ENCODE data around the gene NTF4.
"Not testable (repeated sequence)": the region's sequence is repeated elsewhere in the genome, so short reads cannot be mapped to it uniquely, and the experiment has no call there.

NTF4 gene

DNA sequence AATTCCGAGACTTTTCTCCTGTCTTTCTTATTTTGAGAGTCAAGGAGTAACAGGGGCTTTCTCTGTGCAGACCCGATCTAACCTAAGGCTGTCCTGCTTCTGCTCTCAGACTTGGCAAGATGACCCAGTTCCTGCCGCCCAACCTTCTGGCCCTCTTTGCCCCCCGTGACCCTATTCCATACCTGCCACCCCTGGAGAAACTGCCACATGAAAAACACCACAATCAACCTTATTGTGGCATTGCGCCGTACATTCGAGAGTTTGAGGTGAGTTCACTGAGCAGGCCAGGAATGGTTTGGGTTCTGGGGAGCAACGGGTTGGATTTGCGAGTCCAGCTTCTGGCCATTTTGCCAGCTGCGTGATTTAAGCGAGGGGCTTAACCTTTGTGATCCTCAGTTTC is 21.7 kb upstream of the NTF4 start:
- DNase-seq = no peak

DNA sequence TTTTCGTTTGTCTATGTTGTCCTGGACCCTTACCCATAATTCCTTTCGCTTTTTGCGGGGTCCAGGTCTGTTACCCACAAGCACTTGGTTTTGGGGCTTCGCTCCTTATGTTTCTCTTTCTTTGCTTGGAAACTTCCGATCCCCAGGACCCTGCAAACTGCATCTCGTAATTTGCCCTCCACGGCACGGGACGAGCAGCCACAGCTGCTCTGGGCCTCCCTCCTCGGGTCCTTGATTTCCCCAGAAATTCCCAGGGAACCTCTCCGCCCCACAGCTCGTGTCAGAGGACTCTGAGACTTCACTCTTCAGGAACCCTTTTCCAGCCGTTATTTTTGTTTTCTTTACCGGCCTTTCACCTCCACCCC is 21.2 kb upstream of the NTF4 start:
- DNase-seq = no peak

DNA sequence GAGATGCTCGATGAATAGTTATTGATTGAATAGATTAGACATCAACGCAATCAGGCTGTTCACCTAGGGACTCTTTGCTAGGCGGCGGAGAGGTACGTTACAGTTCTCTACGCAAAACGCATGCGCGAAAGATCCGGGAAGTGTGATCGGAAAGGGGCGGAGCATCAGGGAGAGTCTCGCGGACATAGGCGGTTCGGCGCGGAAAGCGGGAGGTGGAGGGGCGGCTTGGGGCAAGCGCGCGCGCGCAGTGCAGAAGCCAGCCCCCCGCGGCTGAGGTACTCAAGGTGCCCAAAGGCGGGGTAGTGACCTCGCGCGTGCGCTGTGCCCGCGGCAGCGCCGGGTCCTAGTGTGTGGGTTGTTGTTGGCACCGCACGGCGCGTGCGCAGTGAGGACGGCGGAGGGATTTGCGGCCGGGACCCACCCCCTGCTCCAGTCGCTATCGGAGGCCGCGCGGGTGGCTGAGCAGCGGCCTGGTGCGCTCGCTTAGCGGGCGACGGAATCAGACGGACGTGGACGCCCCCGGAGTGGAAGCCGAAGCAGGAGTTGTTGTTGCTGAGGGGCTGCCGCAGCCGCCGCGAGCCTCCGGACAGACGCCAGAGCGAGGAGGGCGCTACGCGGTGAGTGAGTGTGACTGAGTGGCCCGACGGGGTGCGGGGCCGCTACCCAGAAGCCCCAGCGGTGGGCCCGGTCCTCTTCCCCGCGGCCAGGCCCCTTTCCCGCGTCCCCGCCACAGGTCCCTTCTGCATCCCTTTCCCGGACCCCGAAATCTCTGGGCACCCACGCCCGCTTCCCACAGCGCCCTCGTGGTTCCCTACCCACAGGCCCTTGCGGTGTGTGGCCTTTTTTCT is 20.6 kb upstream of the NTF4 start, which contains the start of gene SNRNP70:
Gene SNRNP70, plus strand, starts transcription at position 432 of the 848 bp plus-strand sequence. CDS start 964 bp downstream, outside the sequence.
- DNase-seq = peak; percentile 99 to 100 (median 100)

DNA sequence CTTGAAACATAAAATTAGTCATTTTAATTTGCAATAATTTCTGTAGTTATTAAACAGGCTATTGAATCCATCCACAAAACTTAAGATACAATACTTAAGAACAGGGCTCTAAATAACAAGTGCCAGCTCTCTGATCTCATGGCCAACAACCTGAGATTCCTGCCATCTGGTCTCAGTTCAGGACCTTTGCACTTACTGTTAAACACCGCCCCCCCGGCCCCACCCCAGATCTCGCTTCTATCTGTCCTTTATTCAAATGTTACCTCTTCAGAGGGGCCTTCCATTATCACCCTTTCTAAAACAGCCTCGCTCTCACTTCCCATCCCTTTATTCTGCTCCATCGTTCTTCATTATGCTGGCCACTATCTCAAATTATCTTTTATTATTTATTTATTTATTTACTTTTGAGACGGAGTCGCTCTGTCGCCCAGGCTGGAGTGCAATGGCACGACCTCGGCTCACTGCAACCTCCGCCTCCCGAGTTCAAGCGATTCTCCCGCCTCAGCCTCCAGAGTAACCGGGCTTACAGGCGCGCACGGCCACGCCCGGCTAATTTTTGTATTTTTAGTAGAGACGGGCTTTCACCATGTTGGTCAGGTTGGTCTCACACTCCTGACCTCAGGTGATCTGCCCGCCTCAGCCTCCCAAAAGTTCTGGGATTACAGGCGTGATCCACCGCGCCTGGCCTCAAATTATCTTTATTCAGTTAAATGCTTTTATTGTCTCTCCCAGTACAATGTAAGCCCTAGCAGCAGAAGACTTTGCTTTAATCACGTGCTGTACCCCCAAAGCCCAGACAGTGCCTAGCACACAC is 19.8 kb upstream of the NTF4 start:
- DNase-seq = no peak

DNA sequence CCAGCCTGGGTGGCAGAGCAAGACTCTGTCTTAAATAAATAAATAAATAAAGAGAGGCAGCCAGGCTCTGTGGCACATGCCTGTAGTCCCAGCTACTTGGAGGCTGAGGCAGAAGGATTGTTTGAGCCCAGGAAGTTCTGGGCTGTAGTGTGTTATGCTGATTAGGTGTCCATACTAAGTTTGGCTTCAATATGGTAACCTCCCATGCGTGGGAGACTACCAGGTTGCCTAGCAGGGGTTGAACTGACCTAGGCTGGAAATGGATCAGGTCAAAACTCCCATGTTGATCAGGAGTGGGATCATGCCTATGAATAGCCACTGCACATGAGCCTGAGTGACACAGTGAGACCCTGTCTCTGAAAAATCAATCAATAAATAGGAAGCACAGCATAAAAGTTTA is 16.7 kb upstream of the NTF4 start:
- no peak for DNase-seq

DNA sequence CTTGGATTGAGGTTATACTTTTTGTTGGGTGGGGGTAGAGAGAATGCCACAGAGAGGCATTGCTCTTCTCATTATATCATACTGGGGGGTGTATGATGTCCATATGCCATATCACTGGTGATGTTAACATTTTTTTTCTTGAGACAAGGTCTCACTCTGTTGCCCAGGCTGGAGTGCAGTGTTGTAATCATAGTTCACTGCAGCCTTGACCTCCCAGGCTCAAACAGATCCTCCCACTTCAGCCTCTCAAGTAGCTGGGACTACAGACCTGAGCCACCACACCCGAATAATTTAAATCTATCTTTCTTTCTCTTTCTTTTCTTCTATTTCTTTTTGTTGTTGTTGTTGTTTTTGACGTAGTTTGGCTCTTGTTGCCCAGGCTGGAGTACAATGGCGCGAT is 15.8 kb upstream of the NTF4 start:
- DNase-seq = no peak

DNA sequence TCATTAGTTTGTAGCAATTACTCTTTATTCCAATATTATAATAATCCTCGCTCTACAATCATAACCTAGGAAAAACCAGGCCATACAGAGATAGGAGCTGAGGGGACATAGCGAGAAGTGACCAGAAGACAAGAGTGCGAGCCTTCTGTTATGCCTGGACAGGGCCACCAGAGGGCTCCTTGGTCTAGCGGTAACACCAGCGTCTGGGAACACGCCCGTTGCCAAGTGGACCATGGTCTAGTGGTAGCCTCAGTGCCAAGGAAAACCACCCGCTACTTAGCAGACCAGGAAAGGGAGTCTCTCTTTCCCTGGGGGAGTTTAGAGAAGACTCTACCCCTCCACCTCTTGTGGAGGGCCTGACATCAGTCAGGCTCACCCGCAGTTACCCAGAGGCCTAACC is 10.3 kb upstream of the NTF4 start:
- DNase-seq = peak; percentile 39 to 63 (median 50)

DNA sequence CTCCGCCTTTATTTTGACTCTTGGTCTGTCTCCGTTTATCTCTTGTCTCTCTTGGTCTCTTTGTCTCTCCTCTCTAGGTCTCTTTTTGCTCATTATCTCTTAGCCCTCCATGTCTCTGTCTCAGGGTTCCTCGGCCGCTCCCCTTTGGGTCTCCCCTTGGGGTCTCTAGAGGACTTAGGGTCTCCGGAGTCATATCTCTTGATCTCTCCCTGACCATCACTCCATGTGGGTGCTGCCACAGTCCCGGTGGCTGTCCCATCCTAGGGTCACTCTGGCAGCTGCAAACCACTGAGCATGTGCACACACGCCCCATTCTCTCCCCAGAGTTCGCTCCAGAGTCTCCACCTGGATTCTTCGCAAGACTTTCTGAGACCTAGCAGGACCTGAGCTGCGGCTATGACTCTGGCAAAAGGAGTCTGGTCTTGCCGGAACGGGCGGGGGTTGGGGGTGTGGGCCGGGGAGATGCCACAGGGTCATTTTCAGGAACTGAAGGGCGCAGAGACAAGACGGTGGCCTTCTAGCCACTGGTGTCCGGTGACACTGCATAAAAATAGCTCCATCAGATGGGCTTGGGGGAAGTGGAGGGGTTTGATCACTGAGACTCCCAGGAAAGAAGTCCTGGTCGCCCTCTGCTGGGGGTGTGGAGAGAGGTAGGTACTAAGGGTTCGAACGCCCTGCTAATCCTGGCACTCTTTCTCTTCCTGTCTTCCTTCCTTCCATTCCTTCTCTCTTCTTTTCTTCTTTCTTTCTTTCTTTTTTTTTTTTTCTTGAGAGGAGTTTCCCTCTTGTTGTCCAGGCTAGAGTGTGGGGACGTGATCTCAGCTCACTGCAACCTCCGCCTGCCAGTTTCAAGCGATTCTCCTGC is 9.1 kb upstream of the NTF4 start:
- peak; percentile 34 to 58 (median 47) for DNase-seq

DNA sequence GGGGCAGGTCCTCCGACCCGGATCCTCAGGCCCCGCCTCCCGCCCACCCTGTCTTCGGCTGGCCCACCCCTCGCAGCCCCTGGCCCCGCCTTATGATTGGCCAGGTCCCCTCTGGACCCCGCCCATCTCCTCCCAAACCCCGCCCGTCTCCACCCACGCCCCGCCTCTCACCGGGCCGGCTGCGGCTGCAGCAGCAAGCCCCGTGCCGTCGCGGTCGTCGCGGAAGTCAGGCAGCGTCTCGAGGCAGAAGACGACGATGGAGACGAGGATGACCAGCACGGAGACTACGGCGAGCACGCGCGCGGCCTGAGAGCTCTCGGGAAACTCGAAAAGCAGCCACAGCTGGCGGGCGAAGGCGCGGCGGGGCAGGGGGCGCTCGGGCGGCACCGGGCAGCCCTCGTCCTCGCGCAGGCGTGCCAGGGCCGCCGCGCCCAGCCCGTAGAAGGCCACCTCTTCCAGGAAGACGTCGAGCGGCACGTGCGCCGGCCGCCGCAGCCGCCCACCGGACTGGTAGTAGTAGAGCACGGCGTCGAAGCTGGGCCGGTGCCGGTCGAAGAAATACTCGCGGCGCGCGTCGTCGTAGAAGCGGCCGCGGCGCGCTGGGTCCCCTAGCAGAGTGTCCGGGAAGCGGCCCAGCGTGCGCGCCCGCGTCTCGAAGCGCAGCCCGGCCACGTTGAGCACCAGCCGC is 7.4 kb upstream of the NTF4 start:
- DNase-seq = peak in 2 of 4 experiments; percentile 27 to 42

DNA sequence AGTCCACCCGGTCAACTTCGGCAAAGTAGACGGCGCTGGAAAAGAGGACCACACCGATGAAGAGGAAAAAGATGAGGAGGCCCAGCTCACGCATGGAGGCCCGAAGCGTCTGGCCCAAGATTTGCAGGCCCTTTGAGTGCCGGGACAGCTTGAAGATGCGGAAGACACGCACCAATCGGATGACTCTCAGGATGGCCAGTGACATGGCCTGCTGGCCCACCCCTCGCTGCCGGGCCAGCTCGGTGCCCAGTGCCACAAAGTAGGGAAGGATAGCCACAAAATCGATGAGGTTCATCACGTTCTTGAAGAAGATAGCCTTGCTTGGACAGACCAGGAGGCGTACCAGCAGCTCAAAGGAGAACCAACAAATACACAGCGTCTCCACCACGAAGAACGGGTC is 5.8 kb upstream of the NTF4 start:
- no peak for DNase-seq

DNA sequence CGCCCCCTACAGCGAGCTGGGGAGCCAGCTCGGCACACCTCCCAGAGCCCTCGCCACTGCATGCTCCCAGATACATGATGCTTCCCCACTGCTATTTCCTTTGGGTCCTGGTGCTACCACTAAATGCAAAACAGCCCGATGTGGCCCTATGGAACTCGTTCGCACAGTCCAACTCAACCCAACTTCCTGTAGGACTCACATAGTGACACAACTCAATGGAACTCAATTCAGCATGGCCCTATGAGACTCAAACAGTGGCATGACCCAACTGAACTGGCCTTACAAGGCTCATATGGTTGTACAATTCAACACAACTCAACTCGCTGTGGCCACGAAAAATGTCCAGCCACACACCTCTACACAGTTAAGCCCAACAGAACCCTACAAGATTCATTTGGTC is 4.4 kb upstream of the NTF4 start:
- DNase-seq = no peak

DNA sequence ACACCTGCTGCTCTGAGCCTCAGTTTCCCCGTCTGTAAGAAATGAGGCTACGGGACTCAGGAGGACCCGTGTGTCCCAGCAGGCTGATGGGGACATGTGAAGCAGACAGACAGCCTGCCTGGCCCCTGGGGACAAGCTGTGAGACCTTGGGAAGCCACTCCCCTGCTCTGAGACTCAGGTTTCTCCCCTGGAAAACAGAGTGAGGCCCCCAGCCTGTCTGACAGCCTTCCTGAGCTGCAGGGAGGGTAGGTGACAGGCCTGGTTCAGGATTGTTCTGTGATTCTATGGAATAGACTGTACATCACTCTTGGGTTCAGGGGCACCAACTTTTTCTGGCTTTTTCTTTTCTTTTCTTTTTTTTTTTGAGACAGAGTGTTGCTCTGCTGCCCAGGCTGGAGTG is 2.9 kb upstream of the NTF4 start:
- DNase-seq = no peak

DNA sequence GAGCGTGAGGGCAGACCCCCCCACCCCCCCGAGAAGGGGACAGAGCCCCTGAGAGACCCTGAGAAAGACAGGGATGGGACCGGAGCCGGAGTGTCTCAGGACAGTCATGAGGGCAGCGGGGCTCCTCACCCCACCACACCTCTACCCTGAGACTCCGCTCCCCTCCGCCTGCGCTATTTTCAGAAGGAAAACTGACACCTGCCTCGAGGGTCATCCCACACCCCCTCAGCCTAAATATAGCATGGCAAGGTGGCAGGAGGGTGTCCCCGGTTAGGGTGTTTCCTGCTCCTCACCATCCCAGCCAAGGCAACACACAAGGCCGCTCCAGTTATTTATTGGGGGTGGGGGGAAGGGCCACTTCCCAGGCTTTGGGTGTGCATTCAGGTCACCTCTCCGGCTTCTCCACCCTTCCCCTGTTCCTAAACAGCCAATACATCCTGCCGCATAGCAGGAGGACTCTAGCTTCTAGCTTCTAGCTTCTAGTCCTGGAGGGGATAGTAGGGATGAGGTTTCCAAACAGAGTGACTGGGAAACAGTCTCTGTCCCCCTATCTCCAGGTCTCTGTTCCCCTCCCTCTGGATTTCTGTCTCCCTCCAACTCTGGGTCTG is 1.4 kb upstream of the NTF4 start:
- DNase-seq = no peak

DNA sequence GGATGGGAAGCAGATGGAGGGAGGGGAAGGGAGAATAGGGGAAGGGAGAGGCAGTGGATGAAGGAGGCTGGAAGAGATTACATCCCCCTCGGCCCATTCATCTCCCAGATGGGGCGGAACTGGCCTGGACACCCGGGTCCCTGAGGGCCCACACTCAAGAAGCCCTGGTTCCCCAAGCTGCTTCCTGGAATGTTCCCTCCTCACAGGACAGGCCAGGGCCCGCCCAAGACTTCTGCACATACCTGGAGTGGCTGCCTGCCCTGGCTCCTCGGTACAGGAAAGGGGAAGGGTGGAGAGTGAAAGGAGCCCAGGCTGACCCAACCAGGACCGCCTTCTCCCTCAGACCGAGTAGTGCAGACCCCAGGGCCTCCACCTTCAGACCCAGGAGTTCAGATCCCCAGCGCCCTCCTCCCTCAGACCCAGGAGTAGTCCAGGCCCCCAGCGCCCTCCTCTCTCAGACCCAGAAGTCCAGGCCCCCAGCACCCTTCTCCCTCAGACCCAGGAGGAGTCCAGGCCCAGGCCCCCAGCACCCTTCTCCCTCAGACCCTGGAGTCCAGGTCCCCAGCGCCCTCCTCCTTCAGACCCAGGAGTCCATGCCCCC is 489 bp downstream of the NTF4 start:
- DNase-seq = no peak

DNA sequence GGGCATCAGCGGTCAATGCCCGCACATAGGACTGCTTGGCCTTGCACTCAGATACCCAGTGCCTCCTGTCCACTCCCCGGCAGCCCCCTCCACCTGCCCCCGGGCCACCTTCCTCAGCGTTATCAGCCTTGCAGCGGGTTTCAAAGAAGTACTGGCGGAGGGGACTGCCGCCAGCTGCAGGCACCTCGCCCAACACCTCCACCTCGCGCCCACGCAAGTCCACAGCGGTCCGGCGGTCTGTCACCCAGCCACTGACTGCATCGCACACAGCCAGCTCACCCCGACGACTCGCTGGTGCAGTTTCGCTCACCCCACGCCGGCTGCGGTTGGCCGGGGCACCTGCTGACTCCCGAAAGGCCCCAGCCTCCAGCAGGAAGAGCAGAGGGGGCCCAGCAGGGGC is 3.2 kb downstream of the NTF4 start:
- DNase-seq = no peak

DNA sequence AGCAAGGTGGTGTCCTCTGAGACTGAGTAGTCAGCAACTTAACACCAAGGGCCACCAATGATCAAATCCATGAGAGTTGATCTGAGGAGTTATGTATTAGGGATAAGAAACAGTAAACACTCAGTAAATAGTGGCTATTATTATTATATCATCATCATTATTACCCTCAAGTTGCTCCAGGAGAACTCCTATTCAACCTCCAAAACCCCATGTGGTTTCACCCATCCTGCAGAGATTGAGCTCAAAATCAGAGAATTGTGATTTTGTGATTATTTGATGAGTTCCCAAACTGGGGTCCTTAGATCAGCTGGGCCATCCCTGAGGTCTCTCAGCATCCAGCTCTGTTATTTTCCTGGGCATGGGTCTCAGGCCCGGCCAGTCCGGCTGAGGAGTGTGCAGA is 3.6 kb downstream of the NTF4 start:
- DNase-seq = no peak

DNA sequence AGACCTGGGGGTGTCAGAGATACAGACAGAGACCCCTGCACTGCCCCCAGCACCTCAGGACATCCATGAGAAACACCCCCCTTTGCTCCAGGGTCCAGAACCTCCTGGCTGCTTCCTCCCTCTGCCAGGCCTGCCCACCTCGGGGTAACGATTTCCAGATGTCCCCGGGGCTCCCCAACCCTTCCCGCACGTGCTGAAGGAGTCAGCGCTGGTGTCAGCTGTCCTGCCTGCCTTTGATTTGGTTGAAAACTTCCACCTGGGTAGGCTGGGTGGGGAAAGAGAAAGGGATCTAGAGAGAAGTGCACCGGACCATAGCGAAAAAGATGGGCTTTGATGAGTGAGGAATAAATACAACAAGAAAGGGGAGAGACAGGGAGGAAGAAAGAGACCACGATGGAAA is 5.6 kb downstream of the NTF4 start:
- no peak for DNase-seq

DNA sequence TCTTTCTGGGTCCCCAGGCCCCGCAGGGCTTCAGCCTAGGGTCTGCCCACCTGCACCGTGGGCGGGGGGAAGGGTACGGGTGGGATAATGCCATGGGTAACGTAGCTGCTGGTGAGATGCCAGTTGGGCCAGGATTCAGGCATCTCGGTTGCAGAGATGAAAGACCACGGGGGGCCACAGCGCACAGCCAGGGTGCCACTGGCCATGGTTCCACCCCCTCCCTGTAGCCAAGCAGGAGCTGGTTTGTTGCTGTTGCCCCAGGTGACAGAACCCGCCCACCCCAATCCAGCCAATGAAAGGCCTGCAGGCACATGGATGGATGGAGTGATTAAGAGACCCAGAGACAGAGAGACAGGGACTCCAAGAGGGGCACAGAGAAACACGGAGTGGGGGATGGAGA is 6.1 kb downstream of the NTF4 start:
- peak in 2 of 4 experiments; percentile 15 to 19 for DNase-seq

DNA sequence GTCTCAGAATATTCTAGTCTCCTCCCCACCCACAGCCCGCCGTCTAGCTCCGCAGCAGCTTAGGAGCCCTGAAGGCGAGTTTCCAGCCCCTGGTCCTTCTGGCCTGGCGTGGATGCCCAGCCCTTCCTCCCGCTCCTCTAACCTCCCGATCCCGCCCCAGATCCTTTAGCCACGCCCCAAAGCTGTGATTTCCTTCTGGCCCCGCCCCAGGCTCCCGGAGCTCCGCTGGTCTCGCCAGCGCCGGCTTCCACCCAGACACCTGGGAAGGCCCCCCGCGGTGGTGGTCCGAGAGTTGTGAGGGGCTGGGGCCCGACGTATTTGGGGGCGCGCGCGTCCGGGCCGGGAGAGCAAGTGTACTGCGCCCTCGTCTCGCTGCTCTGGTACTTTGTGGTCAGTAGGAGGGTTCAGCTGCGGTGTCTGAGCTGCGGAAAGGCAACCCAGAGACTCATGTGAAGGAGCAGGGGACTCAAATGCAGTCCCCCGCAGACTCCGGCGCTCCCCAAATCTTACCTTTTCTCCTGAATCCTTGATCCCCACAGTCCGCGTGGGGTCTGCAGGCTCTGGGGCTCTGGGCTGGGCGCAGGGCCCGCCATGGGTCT is 6.9 kb downstream of the NTF4 start, which contains the start of gene CGB7:
Gene CGB7, minus strand, starts transcription at position 114 of the 599 bp plus-strand sequence. CDS start 2,374 bp downstream, outside the sequence.
- DNase-seq = peak; percentile 36 to 71 (median 55)

DNA sequence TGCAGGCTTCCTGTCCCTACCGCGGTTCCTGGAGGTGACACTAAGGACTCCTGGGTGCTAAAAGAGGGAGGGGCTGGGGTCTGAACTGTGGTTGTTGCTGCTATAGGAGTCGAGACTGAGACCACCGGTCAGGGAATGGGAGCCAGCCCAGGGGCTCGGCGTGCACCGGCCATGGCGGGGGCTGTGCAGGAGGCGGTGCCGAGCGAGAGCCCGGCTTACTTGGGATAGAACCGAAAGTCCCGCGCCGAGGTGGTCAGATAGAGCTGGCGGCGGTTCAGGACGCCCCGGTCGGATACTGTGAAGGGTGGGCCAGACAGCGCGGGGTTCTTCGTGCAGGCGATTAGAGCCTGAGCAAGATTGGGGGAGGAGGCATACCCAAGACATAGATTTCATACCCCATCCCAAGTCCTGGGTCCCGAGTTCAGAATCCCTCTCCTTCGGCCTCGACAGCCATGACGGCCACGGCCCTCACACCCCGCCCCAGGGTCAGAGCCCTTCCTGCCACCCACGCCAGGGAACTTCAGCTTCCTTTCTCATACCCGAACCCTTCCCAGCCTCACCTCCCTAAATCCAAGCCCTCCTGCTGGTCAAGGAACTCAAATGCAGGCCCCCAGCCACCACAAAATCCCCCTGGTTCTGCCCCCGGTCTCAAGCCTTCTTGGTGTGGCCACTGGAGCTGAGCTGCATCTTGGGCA is 7.6 kb downstream of the NTF4 start:
- not testable (repeated sequence) for DNase-seq

Data from suppressor macrophage (primary cell).